Karpas-422 (cell line): ENCODE results near the gene ODC1. TPM values are rescaled to one million over a fixed set of nuclear protein-coding genes. Genes with fewer than 3 reads are reported as not detected.

Experiments
- DNase-seq: peaks from one replicate; pipeline ENCODE4 v3.0.0-alpha.2; 2015
- H2AFZ ChIP-seq: fragments of 200-600 bp; sonication (generic); 2 replicates; pipeline ENCODE4 v1.6.1; 2014; ENCODE audit warnings: antibody characterized with exemption, low read length, mixed read lengths
- H3K27ac ChIP-seq: fragments of 200-600 bp; sonication (generic); 2 replicates; pipeline ENCODE4 v1.5.1; 2014; ENCODE audit warnings: mild to moderate bottlenecking, low read length, moderate library complexity
- H3K27me3 ChIP-seq: fragments of 200-600 bp; sonication (generic); 2 replicates; pipeline ENCODE4 v1.6.1; 2014; ENCODE audit warnings: low read length, mixed read lengths
- H3K36me3 ChIP-seq: fragments of 200-600 bp; sonication (generic); 2 replicates; pipeline ENCODE4 v1.6.1; 2014; ENCODE audit warnings: low read length, mixed read lengths; ENCODE audit not compliant: insufficient read depth
- H3K4me1 ChIP-seq: fragments of 200-600 bp; sonication (generic); 2 replicates; pipeline ENCODE4 v1.6.1; 2014; ENCODE audit warnings: mild to moderate bottlenecking, low read length, mixed read lengths
- H3K4me2 ChIP-seq: fragments of 200-600 bp; sonication (generic); 2 replicates; pipeline ENCODE4 v1.6.1; 2014; ENCODE audit warnings: low read length, low read depth, mild to moderate bottlenecking; ENCODE audit not compliant: poor library complexity, severe bottlenecking
- H3K4me3 ChIP-seq: fragments of 200-600 bp; sonication (generic); 2 replicates; pipeline ENCODE4 v1.5.1; 2014; ENCODE audit warnings: mild to moderate bottlenecking, antibody characterized with exemption, low read length, mixed read lengths
- H3K79me2 ChIP-seq: fragments of 200-600 bp; sonication (generic); 2 replicates; pipeline ENCODE4 v1.6.1; 2014; ENCODE audit warnings: mild to moderate bottlenecking, low read length, mixed read lengths
- H3K9ac ChIP-seq: fragments of 200-600 bp; sonication (generic); 2 replicates; pipeline ENCODE4 v1.6.0; 2014; ENCODE audit warnings: low read length
- H3K9me2 ChIP-seq: fragments of 200-600 bp; sonication (generic), shearing (Covaris generic); replicated peaks from 2 replicates; pipeline ENCODE4 v1.6.0; 2014; ENCODE audit warnings: mild to moderate bottlenecking, low read length, moderate library complexity; ENCODE audit not compliant: insufficient read depth
- H3K9me3 ChIP-seq: fragments of 300-700, 200-600 bp; sonication (generic); 2 replicates; pipeline ENCODE4 v1.6.1; 2014; ENCODE audit warnings: low read length, mixed read lengths
- H4K20me1 ChIP-seq: fragments of 200-600 bp; sonication (generic); 2 replicates; pipeline ENCODE4 v1.6.1; 2014; ENCODE audit warnings: mild to moderate bottlenecking, antibody characterized with exemption, low read length, low read depth; ENCODE audit not compliant: insufficient read depth
- total RNA-seq: library from RNA; depleted of rRNA; stranded (reverse); fragments of >200 nt; shearing (Covaris generic); gene quantifications from 2 replicates; pipeline ENCODE4 v1.2.3, GENCODE V29; 2014; ENCODE audit warnings: low replicate concordance

Gene ODC1
- total RNA-seq, 1 experiment from 2014 or later: 247 TPM

- Histone ChIP-seq H3K9ac (no peak overlapping the region), H3K4me1 (peaks cover 22% of the 10 kb centered on the region), H3K4me3 (no peak overlapping the region), H2AFZ (no peak overlapping the region), H3K36me3 (no peaks in the 10 kb centered on the region), H3K9me2 (no peaks in the 10 kb centered on the region), H3K27ac (no peak overlapping the region), H4K20me1 (0 out of 2 replicates have a peak, but pooled peaks cover 4% of the 10 kb centered on the region), H3K79me2 (no peaks in the 10 kb centered on the region), H3K9me3 (no peaks in the 10 kb centered on the region), H3K4me2 (no peak overlapping the region), H3K27me3 (no peaks in the 10 kb centered on the region)
- DNase-seq: no peak
Observed at GRCh38 chr2:10406016-10406415, 42.1 kb downstream of the ODC1 start.

GRCh38 chr2:10405448-10405847, 42.7 kb downstream of the ODC1 start:
- H3K9me3 ChIP-seq: no peaks in the 10 kb centered on the region; the same call in 1 of the 2 replicates
- H3K9ac ChIP-seq: no peak overlapping the region
- 0 out of 2 replicates have a peak, but pooled peaks cover 4% of the 10 kb centered on the region for H4K20me1 ChIP-seq
- no peak overlapping the region for H3K4me2 ChIP-seq
- H2AFZ ChIP-seq: no peak overlapping the region
- no peaks in the 10 kb centered on the region for H3K36me3 ChIP-seq
- H3K4me1 ChIP-seq: peaks cover 16% of the 10 kb centered on the region
- H3K27me3 ChIP-seq: no peaks in the 10 kb centered on the region
- no peaks in the 10 kb centered on the region for H3K79me2 ChIP-seq
- no peak for DNase-seq
- no peak overlapping the region for H3K4me3 ChIP-seq
- no peak overlapping the region for H3K27ac ChIP-seq
- H3K9me2 ChIP-seq: no peaks in the 10 kb centered on the region

GRCh38 chr2:10404324-10405143, 43.6 kb downstream of the ODC1 start:
- Histone ChIP-seq H3K4me1 (peaks cover 7% of the 10 kb centered on the region), H3K27ac (no peak overlapping the region), H3K27me3 (no peaks in the 10 kb centered on the region), H3K79me2 (no peaks in the 10 kb centered on the region), H2AFZ (no peak overlapping the region), H3K4me3 (no peak overlapping the region), H3K9ac (no peak overlapping the region), H3K36me3 (no peaks in the 10 kb centered on the region), H3K9me3 (peaks cover 7% of the 10 kb centered on the region), H3K4me2 (no peak overlapping the region), H3K9me2 (no peaks in the 10 kb centered on the region), H4K20me1 (0 out of 2 replicates have a peak, but pooled peaks cover 4% of the 10 kb centered on the region)
- DNase-seq: no peak

GRCh38 chr2:10402653-10403215, 45.4 kb downstream of the ODC1 start:
- no peaks in the 10 kb centered on the region for H3K4me1 ChIP-seq
- no peak overlapping the region for H3K27ac ChIP-seq
- no peak for DNase-seq
- no peak overlapping the region for H3K9ac ChIP-seq
- no peak overlapping the region for H2AFZ ChIP-seq
- H3K9me3 ChIP-seq: peaks cover 8% of the 10 kb centered on the region
- no peaks in the 10 kb centered on the region for H3K79me2 ChIP-seq
- H4K20me1 ChIP-seq: no peaks in the 10 kb centered on the region
- H3K36me3 ChIP-seq: no peaks in the 10 kb centered on the region
- H3K4me3 ChIP-seq: no peak overlapping the region
- no peak overlapping the region for H3K4me2 ChIP-seq
- H3K9me2 ChIP-seq: no peaks in the 10 kb centered on the region
- no peaks in the 10 kb centered on the region for H3K27me3 ChIP-seq

DNA sequence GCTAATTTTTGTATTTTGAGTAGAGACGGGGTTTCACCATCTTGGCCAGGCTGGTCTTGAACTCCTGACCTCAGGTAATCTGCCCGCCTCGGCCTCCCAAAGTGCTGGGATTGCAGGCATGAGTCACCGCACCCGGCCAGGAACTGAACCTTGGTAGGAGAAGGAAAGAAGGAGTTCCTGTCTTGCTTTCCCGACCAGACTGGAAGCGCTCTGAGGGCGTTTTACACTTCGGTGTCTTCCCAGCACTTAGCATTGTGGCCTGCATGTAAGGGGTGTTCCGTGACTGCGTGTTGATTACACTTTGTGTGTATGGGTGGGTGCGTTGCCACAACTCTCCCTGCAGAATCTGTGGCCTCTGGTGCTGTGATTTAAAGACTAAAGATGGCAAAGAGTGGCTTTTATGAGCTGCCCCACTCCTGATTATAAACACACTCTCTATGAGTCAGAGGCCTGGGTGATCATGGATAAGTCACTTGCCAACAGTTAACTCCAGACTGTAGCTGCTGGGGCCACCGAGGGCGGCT, 46.0 kb downstream of the ODC1 start:
- peaks cover 8% of the 10 kb centered on the region for H3K9me3 ChIP-seq
- no peak overlapping the region for H3K9ac ChIP-seq
- no peaks in the 10 kb centered on the region for H3K27me3 ChIP-seq
- no peaks in the 10 kb centered on the region for H3K79me2 ChIP-seq
- no peaks in the 10 kb centered on the region for H3K9me2 ChIP-seq
- no peaks in the 10 kb centered on the region for H4K20me1 ChIP-seq
- H3K4me1 ChIP-seq: no peaks in the 10 kb centered on the region
- no peak overlapping the region for H3K27ac ChIP-seq
- no peaks in the 10 kb centered on the region for H3K36me3 ChIP-seq
- H2AFZ ChIP-seq: no peak overlapping the region
- no peak overlapping the region for H3K4me2 ChIP-seq
- DNase-seq: no peak
- H3K4me3 ChIP-seq: no peak overlapping the region

DNA sequence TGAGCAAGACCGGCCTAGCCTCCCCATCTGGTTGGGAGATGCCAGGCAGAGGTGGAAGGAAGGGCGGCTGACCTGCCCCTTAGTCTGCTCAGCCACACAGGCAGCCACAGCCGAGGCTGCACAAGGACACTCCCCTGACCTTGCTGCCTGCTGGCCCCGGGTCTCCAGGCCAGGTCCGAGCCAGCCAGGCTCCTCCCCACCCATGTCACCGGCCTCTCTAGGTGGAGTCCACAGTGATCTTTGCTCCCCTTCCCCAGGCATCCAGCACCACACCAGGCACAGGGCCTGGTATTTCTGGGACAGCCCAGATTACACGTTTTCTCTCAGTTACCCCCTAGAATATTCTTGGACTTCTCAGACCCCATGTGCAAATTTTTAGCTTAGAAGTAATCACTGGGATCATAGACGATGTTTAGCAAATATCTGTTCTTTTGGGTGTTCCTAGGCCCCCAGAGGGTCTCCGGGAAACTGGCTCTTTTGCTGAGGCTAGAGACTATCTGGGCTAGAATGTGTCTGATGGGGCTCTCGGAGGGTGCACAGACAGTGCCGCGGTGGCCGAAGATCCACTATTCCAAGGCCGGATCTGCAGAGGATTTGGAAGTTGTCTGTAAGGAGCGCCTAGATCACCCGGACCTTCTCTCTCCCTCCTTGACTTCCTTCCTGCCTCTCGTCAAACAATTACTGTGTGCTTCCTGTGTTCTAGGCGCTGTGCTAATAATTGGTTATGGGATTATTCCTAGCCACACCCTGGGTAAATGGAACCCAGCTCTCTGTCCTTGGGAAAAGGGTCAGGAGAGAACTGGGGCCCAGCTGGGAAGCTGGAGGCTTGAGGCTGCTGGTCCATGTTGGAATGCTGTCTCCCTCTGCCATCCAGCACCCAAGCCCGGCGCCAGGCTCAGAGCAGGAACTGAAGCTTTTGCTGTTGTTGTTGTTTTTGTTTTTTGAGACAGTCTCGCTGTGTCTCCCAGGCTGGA, 46.9 kb downstream of the ODC1 start:
- Histone ChIP-seq H3K36me3 (no peaks in the 10 kb centered on the region), H3K4me3 (no peak overlapping the region), H3K27me3 (no peaks in the 10 kb centered on the region), H3K79me2 (no peaks in the 10 kb centered on the region), H3K9me2 (no peaks in the 10 kb centered on the region), H2AFZ (no peak overlapping the region), H4K20me1 (no peaks in the 10 kb centered on the region), H3K4me2 (no peak overlapping the region), H3K9ac (no peak overlapping the region), H3K27ac (no peak overlapping the region), H3K4me1 (no peaks in the 10 kb centered on the region), H3K9me3 (peaks cover 8% of the 10 kb centered on the region)
- DNase-seq: no peak

GRCh38 chr2:10400568-10400977, 47.6 kb downstream of the ODC1 start:
- H3K27ac ChIP-seq: no peak overlapping the region

More at GRCh38 chr2:10400568-10400977, 47.6 kb downstream of the ODC1 start:
- DNase-seq: no peak
- no peaks in the 10 kb centered on the region for H3K36me3 ChIP-seq
- no peak overlapping the region for H3K9ac ChIP-seq
- H3K4me1 ChIP-seq: no peaks in the 10 kb centered on the region
- no peaks in the 10 kb centered on the region for H3K79me2 ChIP-seq
- no peak overlapping the region for H3K4me2 ChIP-seq
- peaks cover 8% of the 10 kb centered on the region for H3K9me3 ChIP-seq
- H3K4me3 ChIP-seq: no peak overlapping the region
- no peak overlapping the region for H2AFZ ChIP-seq
- H3K9me2 ChIP-seq: no peaks in the 10 kb centered on the region
- H3K27me3 ChIP-seq: no peaks in the 10 kb centered on the region
- H4K20me1 ChIP-seq: no peaks in the 10 kb centered on the region
